ENCODE measurements around the gene QSOX1.

GRCh38 chr1:180206581-180206980, 51.9 kb downstream of the QSOX1 start:
- no peak for TF ChIP-seq CTCF (conservative IDR thresholded peaks at IDR 0.05 in 1 of 2, IDR thresholded peaks at IDR 0.05 in 1 of 2; ENCODE audit: extremely low read depth in 1 of 2, insufficient read depth in 1 of 2, low read depth in 1 of 2, low read length in 2 of 2)
- no peak for TF ChIP-seq EZH2 (IDR thresholded peaks at IDR 0.05; ENCODE audit: borderline replicate concordance, low read length)
